Cardiac muscle cell (in vitro differentiated cells and primary cell): ENCODE measurements around the gene TBL1XR1. TPM values are rescaled to one million over a fixed set of nuclear protein-coding genes. Genes with fewer than 3 reads are reported as not detected.
A peak's percentile ranks its signal among the peaks of the same experiment; 100 is the strongest.
"Not testable (repeated sequence)": the region's sequence is repeated elsewhere in the genome, so short reads cannot be mapped to it uniquely, and the experiment has no call there.

Experiments
- DNase-seq, 2 donors: peaks; one replicate each; pipeline versions ENCODE4 v3.0.0 to v3.0.0-alpha.2; 2010 to 2017; ENCODE audit warnings: low read depth in 1 of 2, low spot score in 1 of 2
- H3K27ac ChIP-seq: fragments of 200-600 bp; sonication (generic); 2 replicates; pipeline ENCODE4 v1.5.1; 2016
- H3K27me3 ChIP-seq: fragments of 200-600 bp; sonication (generic); 2 replicates; pipeline ENCODE4 v1.6.0; 2016; ENCODE audit warnings: control low read depth
- H3K36me3 ChIP-seq: fragments of 200-600 bp; sonication (generic); 2 replicates; pipeline ENCODE4 v1.5.1; 2016; ENCODE audit warnings: control low read depth
- H3K4me1 ChIP-seq: fragments of 200-600 bp; sonication (generic); 2 replicates; pipeline ENCODE4 v1.8.1; 2017; ENCODE audit warnings: low read depth, mild to moderate bottlenecking, mixed run types
- H3K4me3 ChIP-seq: fragments of 200-600 bp; sonication (generic); 2 replicates; pipeline ENCODE4 v1.5.1; 2016; ENCODE audit warnings: mild to moderate bottlenecking
- H3K9me3 ChIP-seq: fragments of 200-600 bp; sonication (generic); 2 replicates; pipeline ENCODE4 v1.5.1; 2017; ENCODE audit warnings: low read depth, mild to moderate bottlenecking, control low read depth
- CTCF ChIP-seq: IDR thresholded peaks from 2 replicates; pipeline ENCODE4 v1.5.1; 2012; ENCODE audit warnings: low read depth, mild to moderate bottlenecking, low read length
- polyA plus RNA-seq: library from polyadenylated mRNA; unstranded; fragments of >200 nt; fragmentation: Nextera tagmentation; extraction: Ambion mirVana; gene quantifications from 2 replicates; pipeline ENCODE4 v1.2.1, GENCODE V29; 2016
- total RNA-seq: library from RNA; depleted of rRNA; stranded (reverse); fragments of >200 nt; gene quantifications from 2 replicates; pipeline ENCODE4 v1.2.3, GENCODE V29; 2016

Gene TBL1XR1
- total and polyA plus RNA-seq, 2 experiments from 2014 or later, result 23.7 to 81.7 TPM

GRCh38 chr3:177177749-177178221 is 19.5 kb downstream of the TBL1XR1 start:
- no peak for DNase-seq
- Histone ChIP-seq H3K4me1 (peaks cover 11% of the 10 kb centered on the region), H3K9me3 (no peaks in the 10 kb centered on the region), H3K4me3 (no peak overlapping the region), H3K36me3 (no peaks in the 10 kb centered on the region), H3K27ac (peak overlapping the region; percentile 73), H3K27me3 (no peaks in the 10 kb centered on the region)
- no peak for TF ChIP-seq CTCF

GRCh38 chr3:177174607-177175170 is 22.6 kb downstream of the TBL1XR1 start:
- Histone ChIP-seq H3K4me1 (peaks cover 11% of the 10 kb centered on the region), H3K36me3 (no peaks in the 10 kb centered on the region), H3K27ac (peak overlapping the region; percentile 12), H3K9me3 (no peaks in the 10 kb centered on the region), H3K4me3 (no peak overlapping the region), H3K27me3 (no peaks in the 10 kb centered on the region)
- no peak for TF ChIP-seq CTCF
- DNase-seq, result no peak

- no peak for DNase-seq
- Histone ChIP-seq H3K4me3 (no peak overlapping the region), H3K27me3 (no peaks in the 10 kb centered on the region), H3K4me1 (peaks cover 3% of the 10 kb centered on the region), H3K36me3 (no peaks in the 10 kb centered on the region), H3K27ac (peak overlapping the region; percentile 2), H3K9me3 (no peaks in the 10 kb centered on the region)
- TF ChIP-seq CTCF, result no peak
Measured at GRCh38 chr3:177169936-177170722, 27.2 kb downstream of the TBL1XR1 start.

- H3K36me3 ChIP-seq, result no peaks in the 10 kb centered on the region
- DNase-seq, result no peak
- no peak overlapping the region for H3K4me3 ChIP-seq
- no peak for TF ChIP-seq CTCF
- no peaks in the 10 kb centered on the region for H3K4me1 ChIP-seq
- H3K27me3 ChIP-seq, result no peaks in the 10 kb centered on the region
- no peaks in the 10 kb centered on the region for H3K9me3 ChIP-seq
- no peak overlapping the region for H3K27ac ChIP-seq
Measured at GRCh38 chr3:177168431-177168830, 28.9 kb downstream of the TBL1XR1 start.

GRCh38 chr3:177162742-177163141 is 34.5 kb downstream of the TBL1XR1 start:
- Histone ChIP-seq H3K9me3 (no peaks in the 10 kb centered on the region), H3K36me3 (no peaks in the 10 kb centered on the region), H3K27ac (no peak overlapping the region), H3K4me3 (no peak overlapping the region), H3K27me3 (no peaks in the 10 kb centered on the region), H3K4me1 (no peaks in the 10 kb centered on the region)
- TF ChIP-seq CTCF, result no peak
- DNase-seq, result no peak

- not testable (repeated sequence) for DNase-seq, H3K4me3 ChIP-seq, H3K36me3 ChIP-seq, H3K27me3 ChIP-seq, H3K9me3 ChIP-seq, H3K4me1 ChIP-seq, H3K27ac ChIP-seq
Measured at GRCh38 chr3:177161603-177162002, 35.7 kb downstream of the TBL1XR1 start.
